ENCODE results near the gene RALGAPA1. TPM values are rescaled to one million over a fixed set of nuclear protein-coding genes. Genes with fewer than 3 reads are reported as not detected.
"Not testable (repeated sequence)": the region's sequence is repeated elsewhere in the genome, so short reads cannot be mapped to it uniquely, and the experiment has no call there.

RALGAPA1 gene
- polyA plus RNA-seq, 3 donors from 2014 or later, result 13.1 to 31.2 (median 19.8) TPM

DNA sequence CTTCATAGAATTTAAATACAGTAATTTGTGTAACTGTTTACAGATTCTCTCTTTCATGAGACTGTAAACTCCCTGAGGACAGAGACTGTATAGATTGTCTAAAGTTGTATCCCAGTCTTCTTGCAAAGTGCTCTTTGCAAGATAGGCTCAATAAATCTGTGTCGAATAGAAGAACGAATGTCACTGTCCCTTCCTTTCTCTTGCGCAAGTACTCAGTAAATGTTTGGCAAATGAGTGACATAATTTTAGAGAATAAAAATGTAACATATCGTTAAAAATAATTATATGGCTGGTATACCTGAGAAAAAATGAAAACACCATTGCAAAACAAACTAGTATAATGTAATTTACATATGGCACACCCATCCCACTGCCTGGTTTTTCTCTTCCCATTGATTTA lies 1.9 kb upstream of the RALGAPA1 start:
- Mint-ChIP-seq H3K36me3 (no peaks in the 10 kb centered on the region), H3K27me3 (ENCODE audit: low read depth in 3 of 3) (peaks cover 10 to 23% (median 20%) of the 10 kb centered on the region in 3 donors), H3K9me3 (no peaks in the 10 kb centered on the region), H3K27ac (peak overlapping the region in 5 of 6 donors; percentile 73 to 96 (median 92)), H3K4me3 (peak overlapping the region in 1 of 5 donors; percentile 11), H3K4me1 (peaks cover 28 to 40% of the 10 kb centered on the region in 2 donors)
- no peak for DNase-seq

DNA sequence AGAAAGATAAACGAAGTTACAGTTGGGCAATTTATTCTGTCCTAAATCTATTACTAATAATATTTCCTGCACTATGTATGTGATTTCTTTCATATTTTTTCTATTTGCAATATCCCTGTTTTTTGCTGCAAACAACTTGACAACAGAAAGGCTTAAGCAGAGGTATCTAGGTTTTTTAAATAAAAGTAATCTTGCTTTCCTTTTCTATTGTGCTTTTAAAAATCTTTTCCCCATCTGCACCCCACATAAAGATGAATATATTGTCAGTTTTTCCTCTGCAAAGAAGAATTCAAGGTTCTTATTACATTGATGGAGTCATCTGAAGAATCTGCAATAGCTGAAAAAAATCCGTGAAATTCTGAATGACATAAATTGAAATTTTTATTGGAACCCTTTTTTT lies 502 bp upstream of the RALGAPA1 start:
- Mint-ChIP-seq H3K4me3 (peak overlapping the region; percentile 74 to 99 (median 96)), H3K9me3 (no peaks in the 10 kb centered on the region), H3K27me3 (ENCODE audit: low read depth in 3 of 3) (peaks cover 10 to 23% (median 20%) of the 10 kb centered on the region in 3 donors), H3K36me3 (peaks cover 0 to 3% (median 0%) of the 10 kb centered on the region in 3 donors), H3K27ac (peak overlapping the region; percentile 93 to 98 (median 96)), H3K4me1 (peaks cover 29 to 40% of the 10 kb centered on the region in 2 donors)
- no peak for DNase-seq

DNA sequence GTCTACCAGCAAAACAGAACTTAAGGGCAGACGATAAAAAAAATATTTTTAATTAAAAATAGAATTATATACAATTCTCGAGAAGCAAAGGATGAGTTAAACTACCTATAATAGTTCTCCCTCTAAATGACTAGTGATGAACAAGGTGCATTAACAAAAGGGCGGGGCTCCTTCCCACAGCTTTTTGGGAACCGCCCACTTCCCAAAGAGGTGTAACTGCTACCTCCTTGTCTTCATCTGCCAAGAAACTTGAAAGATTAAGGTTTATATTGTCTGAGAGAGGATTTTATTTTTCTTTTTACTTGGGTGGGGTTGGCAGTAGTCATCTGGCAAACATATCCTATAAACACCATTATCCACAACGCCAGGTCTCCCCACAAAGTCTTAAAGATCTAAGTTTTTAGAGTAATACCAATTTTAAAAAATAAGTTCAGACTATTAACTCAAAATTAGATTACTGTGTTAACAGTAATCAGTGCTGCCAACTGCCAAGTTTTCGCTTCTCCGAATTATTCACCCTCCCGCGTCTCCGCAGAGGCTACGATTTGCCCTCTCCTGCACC lies 938 bp downstream of the RALGAPA1 start:
- Mint-ChIP-seq H3K4me1 (peaks cover 29 to 40% of the 10 kb centered on the region in 2 donors), H3K27ac (peak overlapping the region; percentile 94 to 100 (median 98)), H3K9me3 (no peaks in the 10 kb centered on the region), H3K4me3 (peak overlapping the region; percentile 96 to 99 (median 96)), H3K27me3 (ENCODE audit: low read depth in 3 of 3) (peaks cover 10 to 20% (median 19%) of the 10 kb centered on the region in 3 donors), H3K36me3 (peaks cover 0 to 5% (median 0%) of the 10 kb centered on the region in 3 donors)
- DNase-seq, result peak in 1 of 3 donors; percentile 12

DNA sequence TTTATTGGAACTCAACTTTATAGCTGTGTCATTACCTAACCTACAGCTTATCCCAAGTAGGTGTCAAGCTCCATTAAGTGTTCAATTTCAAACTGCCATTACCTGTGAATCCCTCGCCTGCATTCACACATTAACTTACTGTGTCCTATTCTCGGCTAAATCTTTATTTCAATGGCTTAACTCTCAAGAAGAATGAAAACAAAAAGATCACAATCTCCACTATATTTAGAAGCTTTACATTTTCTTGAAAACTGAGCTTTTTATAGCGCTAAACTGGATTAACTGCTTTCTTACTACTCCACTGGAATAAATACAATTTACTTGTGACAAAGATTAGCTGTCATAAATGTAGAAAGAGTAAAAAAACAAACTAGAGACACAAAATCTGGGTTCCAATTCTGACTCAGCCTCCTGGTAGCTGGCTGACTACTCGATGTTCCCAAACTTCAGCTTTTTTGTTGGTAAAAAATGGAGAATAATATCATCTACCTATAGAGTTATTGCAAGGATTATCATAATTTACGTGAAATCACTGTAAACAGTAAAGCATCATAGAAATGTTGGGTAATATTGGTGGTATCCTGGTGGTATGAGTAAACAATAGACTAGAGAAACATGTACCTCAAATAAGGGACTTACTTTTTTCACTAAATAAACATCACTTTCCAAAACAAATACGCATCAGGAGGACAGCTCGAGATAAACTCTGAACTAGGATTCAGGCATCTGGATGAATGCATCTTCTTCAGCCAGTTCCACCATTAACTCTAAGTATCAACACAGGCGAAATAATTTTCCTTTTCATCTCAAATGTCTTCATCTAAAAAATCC lies 1.7 kb downstream of the RALGAPA1 start:
- Mint-ChIP-seq H3K36me3 (peaks cover 0 to 7% (median 1%) of the 10 kb centered on the region in 3 donors), H3K27me3 (ENCODE audit: low read depth in 3 of 3) (peaks cover 10 to 18% (median 18%) of the 10 kb centered on the region in 3 donors), H3K4me1 (peaks cover 29 to 48% of the 10 kb centered on the region in 2 donors), H3K27ac (peak overlapping the region; percentile 94 to 100 (median 98)), H3K9me3 (no peaks in the 10 kb centered on the region), H3K4me3 (peak overlapping the region; percentile 96 to 99 (median 96))
- DNase-seq, result no peak

DNA sequence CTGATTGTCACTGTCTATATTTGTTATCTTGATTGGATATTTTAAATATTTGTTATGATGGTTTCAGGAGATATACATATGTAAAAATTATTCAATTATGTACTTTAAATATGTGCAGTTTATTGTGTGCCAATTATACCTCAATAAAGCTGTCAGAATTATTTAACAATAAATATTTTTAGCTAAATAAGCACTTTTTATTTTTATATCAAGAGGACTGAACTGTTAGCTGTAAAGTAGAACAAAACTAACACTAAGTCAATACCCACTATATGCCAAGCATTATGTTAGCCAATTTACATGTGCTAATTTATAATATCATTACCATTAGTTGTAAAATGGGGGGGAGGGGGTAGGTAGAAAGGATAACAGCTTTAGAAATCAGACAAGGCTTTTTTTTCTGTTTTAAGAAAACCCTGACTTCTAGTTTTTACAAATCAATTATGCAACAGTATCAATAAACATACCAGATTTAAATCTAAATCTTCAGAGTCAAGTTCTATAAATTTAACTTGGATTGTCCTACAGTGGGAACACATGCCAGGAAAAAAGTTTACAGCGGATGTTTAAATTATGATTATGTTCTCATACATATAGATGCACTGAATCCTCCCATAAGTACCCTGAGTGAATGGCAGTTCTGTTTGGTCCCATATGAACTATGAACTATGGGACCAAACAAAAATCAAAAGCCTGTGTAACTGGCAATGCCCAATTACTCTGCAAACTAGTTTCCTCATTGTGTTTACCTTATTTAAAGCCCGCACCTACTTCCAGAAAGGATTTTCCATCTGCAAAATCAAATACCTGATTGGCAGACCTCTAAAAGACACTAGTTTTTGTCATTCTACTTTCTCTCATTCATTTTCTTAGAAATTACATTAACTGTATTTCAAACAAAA lies 2.8 kb downstream of the RALGAPA1 start:
- H3K36me3 Mint-ChIP-seq, result peaks cover 0 to 7% (median 4%) of the 10 kb centered on the region in 3 donors
- peaks cover 10 to 18% (median 18%) of the 10 kb centered on the region in 3 donors for H3K27me3 Mint-ChIP-seq (ENCODE audit: low read depth in 3 of 3)
- peak overlapping the region in 2 of 5 donors; percentile 7 to 13 for H3K4me3 Mint-ChIP-seq
- H3K4me1 Mint-ChIP-seq, result peaks cover 29 to 59% of the 10 kb centered on the region in 2 donors
- H3K27ac Mint-ChIP-seq, result peak overlapping the region in 5 of 6 donors; percentile 94 to 100 (median 98)
- no peak for DNase-seq
- H3K9me3 Mint-ChIP-seq, result no peaks in the 10 kb centered on the region

DNA sequence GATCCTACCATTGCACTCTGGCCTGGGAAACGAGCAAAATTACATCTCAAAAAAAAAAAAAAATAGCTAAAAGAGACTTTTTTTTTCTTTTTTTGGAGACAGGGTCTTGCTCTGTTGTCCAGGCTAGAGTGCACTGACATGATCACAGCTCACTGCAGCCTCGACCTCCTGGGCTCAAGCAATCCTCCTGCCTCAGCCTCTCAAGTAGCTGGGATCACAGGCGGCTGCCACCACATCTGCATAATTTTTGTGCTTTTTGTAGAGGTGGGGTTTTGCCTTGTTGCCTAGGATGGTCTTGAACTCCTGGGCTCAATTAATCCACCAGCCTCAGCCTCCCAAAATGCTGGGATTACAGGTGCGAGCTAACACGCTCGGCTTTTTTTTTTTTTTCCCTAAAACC lies 11.3 kb downstream of the RALGAPA1 start:
- no peak overlapping the region for H3K27ac Mint-ChIP-seq
- DNase-seq, result no peak
- no peak overlapping the region for H3K4me3 Mint-ChIP-seq
- H3K36me3 Mint-ChIP-seq, result peaks cover 0 to 4% (median 0%) of the 10 kb centered on the region in 3 donors
- H3K4me1 Mint-ChIP-seq, result peaks cover 11 to 47% of the 10 kb centered on the region in 2 donors
- no peaks in the 10 kb centered on the region for H3K9me3 Mint-ChIP-seq
- H3K27me3 Mint-ChIP-seq (ENCODE audit: low read depth in 3 of 3), result peaks cover 0 to 7% (median 0%) of the 10 kb centered on the region in 3 donors

DNA sequence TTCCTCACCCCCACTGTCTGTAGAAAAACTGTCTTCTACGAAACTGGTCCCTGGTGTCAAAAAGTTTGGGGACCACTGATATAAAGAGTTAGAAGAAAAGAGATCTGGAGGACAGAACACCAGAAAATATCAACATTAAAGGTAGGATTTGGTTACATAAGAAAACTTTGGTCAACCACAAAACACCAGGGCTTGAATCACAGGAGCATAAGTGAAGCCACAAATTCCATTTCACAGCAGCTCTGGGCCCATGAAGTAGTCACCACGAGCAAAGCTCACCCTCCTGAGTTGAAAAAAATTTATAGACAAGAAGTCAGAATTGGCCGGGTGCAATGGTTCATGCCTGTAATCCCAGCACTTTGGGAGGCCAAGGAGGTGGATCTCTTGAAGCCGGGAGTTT lies 19.4 kb downstream of the RALGAPA1 start:
- H3K4me1 Mint-ChIP-seq, result peaks cover 21 to 43% of the 10 kb centered on the region in 2 donors
- H3K4me3 Mint-ChIP-seq, result no peak overlapping the region
- no peak for DNase-seq
- H3K36me3 Mint-ChIP-seq, result no peaks in the 10 kb centered on the region
- H3K27me3 Mint-ChIP-seq (ENCODE audit: low read depth in 3 of 3), result peaks cover 0 to 2% (median 0%) of the 10 kb centered on the region in 3 donors
- no peaks in the 10 kb centered on the region for H3K9me3 Mint-ChIP-seq
- peak overlapping the region in 1 of 6 donors; percentile 11 for H3K27ac Mint-ChIP-seq

DNA sequence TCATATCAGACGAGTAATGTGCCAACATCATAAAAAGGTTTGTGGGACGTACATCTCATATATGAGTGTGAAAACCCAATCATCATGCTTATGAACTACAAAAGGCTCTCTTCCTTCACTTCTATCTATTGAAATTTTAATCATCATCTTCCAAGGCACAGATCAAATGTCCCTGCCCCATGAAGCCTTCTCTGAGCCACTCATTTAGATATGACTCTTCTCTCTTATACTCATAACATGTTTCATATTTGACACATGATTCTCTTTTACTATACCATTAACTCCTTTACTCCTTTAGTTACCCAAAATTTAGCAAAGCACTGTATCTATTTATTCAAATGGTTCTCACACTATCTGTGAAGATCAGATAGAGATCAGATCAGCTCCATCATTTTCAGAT lies 22.2 kb downstream of the RALGAPA1 start:
- H3K4me1 Mint-ChIP-seq, result peaks cover 23 to 57% of the 10 kb centered on the region in 2 donors

DNA sequence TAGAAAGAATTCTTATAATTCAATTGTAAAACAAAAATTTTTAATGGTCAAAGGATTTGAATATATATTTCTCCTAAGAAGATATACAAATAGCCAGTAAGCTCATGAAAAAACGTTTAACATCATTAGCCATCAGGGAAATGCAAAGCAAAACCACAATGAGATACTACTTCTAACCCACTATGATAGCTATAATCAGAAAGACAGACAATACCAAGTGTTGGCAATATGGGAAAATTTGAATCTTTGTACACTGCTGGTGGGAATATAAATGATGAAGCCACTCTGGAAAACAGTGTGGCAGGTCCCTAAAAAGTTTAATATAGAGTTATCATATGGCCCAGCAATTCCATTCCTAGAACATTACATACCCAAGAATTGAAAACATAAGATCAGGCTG lies 25.4 kb downstream of the RALGAPA1 start:
- H3K27me3 Mint-ChIP-seq (ENCODE audit: low read depth in 3 of 3), result peaks cover 0 to 1% (median 0%) of the 10 kb centered on the region in 3 donors
- no peak overlapping the region for H3K4me3 Mint-ChIP-seq
- no peak for DNase-seq
- peaks cover 5 to 43% of the 10 kb centered on the region in 2 donors for H3K4me1 Mint-ChIP-seq
- H3K9me3 Mint-ChIP-seq, result peaks cover 5 to 18% (median 12%) of the 10 kb centered on the region in 6 donors
- H3K27ac Mint-ChIP-seq, result no peak overlapping the region
- H3K36me3 Mint-ChIP-seq, result peaks cover 11 to 12% (median 12%) of the 10 kb centered on the region in 3 donors

More for the DNA sequence above, 22.2 kb downstream of the RALGAPA1 start:
- DNase-seq, result no peak
- no peaks in the 10 kb centered on the region for H3K27me3 Mint-ChIP-seq (ENCODE audit: low read depth in 3 of 3)
- H3K27ac Mint-ChIP-seq, result peak overlapping the region in 2 of 6 donors; percentile 19 to 21
- H3K4me3 Mint-ChIP-seq, result no peak overlapping the region
- peaks cover 0 to 2% (median 0%) of the 10 kb centered on the region in 6 donors for H3K9me3 Mint-ChIP-seq
- H3K36me3 Mint-ChIP-seq, result no peaks in the 10 kb centered on the region

DNA sequence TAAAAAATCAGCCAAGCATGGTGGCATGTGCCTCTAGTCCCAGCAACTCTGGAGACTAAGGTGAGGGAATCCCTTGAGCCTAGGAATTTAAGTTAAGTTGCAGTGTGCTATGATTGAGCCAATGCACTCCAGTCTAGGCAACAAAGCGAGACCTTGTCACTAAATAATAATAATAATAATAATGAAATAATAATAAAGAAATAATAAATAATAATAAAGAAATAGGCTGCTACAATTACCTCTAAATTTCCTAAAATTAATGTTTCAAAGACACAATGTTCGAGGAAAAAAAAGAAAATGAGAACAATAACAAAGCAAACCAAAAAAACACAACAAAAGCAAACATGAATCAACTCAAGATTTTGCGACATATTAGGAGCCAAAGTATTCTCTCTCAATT lies 29.7 kb downstream of the RALGAPA1 start:
- peaks cover 2 to 25% of the 10 kb centered on the region in 2 donors for H3K4me1 Mint-ChIP-seq
- no peak overlapping the region for H3K4me3 Mint-ChIP-seq
- H3K27ac Mint-ChIP-seq, result no peak overlapping the region
- peaks cover 5 to 18% (median 12%) of the 10 kb centered on the region in 6 donors for H3K9me3 Mint-ChIP-seq
- no peak for DNase-seq
- H3K36me3 Mint-ChIP-seq, result peaks cover 11 to 20% (median 12%) of the 10 kb centered on the region in 3 donors
- H3K27me3 Mint-ChIP-seq (ENCODE audit: low read depth in 3 of 3), result peaks cover 0 to 1% (median 0%) of the 10 kb centered on the region in 3 donors

DNA sequence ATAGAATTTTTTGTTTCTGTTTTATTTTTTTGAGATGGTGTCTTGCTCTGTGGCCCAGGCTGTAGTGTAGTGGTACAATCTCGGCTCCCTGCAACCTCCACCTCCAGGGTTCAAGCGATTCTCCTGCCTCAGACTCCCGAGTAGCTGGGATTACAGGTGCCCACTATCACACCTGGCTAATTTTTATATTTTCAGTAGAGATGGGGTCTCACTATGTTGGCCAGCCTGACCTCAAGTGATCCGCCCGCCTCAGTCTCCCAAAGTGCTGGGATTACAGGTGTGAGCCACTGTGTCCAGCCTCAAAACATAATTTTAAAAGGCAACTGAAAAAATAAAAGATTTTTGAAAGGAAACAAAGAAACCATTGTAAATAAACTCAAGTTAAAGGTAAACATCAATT lies 31.5 kb downstream of the RALGAPA1 start:
- not testable (repeated sequence) for H3K4me3 Mint-ChIP-seq; DNase-seq; H3K27me3 Mint-ChIP-seq (ENCODE audit: low read depth in 3 of 3); H3K27ac Mint-ChIP-seq
- Mint-ChIP-seq H3K4me1 (peaks cover 1 to 14% of the 10 kb centered on the region in 2 donors), H3K9me3 (peaks cover 5 to 18% (median 12%) of the 10 kb centered on the region in 6 donors), H3K36me3 (peaks cover 11 to 20% (median 12%) of the 10 kb centered on the region in 3 donors)

DNA sequence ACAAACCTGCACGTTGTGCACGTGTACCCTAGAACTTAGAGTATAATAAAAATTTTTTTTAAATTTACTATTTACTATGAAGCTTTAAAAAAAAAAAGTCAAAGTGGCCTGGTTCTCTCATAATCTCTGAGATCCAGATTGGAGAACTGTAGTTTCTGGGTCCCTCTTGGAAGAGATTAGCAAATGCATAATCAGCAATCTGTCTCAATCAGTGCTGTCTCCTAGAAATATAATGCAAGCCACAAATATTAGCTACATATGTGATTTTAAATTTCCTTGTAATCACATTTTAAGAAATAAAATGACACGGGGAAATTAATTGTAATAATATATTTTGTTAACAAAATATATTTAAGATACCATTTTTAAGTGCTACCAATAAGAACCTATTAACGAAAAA lies 32.3 kb downstream of the RALGAPA1 start:
- peaks cover 11 to 20% (median 12%) of the 10 kb centered on the region in 3 donors for H3K36me3 Mint-ChIP-seq
- H3K27ac Mint-ChIP-seq, result no peak overlapping the region
- no peak for DNase-seq
- peaks cover 0 to 1% (median 0%) of the 10 kb centered on the region in 3 donors for H3K27me3 Mint-ChIP-seq (ENCODE audit: low read depth in 3 of 3)
- peaks cover 5 to 18% (median 12%) of the 10 kb centered on the region in 6 donors for H3K9me3 Mint-ChIP-seq
- peaks cover 1 to 14% of the 10 kb centered on the region in 2 donors for H3K4me1 Mint-ChIP-seq
- H3K4me3 Mint-ChIP-seq, result no peak overlapping the region

DNA sequence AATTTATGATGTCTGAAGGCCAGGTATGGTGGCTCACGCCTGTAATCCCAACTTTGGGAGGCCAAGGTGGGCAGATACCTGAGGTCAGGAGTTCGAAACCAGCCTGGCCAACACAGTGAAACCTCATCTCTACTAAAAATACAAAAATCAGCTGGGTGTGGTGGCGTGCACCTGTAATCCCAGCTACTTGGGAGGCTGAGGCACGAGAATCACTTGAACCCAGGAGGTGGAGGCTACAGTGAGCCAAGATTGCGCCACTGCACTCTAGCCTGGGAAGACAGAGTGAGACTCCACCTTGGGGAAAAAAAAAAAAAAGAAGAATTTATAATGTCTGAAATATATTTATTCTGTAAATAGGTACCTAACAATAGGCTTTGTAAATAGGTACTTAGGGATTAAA lies 33.0 kb downstream of the RALGAPA1 start:
- Mint-ChIP-seq H3K36me3 (peaks cover 6 to 14% (median 7%) of the 10 kb centered on the region in 3 donors), H3K4me1 (peaks cover 1 to 11% of the 10 kb centered on the region in 2 donors), H3K9me3 (peaks cover 4 to 12% (median 7%) of the 10 kb centered on the region in 6 donors)
- H3K27ac Mint-ChIP-seq; H3K27me3 Mint-ChIP-seq (ENCODE audit: low read depth in 3 of 3); H3K4me3 Mint-ChIP-seq; DNase-seq: not testable (repeated sequence)
